ENCODE measurements around the gene C16orf54. TPM values are rescaled to one million over a fixed set of nuclear protein-coding genes. Genes with fewer than 3 reads are reported as not detected.

C16orf54 gene
- total RNA-seq, 1 experiment from 2014 or later: not detected

DNA sequence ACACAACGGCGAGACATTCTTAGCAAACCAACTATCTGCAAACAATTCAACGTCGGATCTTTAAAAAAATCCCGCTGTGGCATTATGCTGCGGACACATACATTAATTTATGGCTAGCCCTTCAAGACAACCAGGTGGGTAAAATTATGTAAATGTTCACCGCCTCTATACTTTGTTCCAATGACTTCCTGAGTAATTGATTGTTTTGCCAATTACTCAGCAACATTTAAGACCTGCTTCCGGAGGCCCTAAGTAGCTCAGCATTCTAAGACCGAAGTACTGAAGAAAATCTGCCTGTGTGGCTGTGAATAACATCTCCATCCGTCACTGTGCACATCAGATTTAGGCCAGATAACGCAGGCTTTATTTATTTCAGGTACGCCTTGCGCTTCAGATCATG lies 43.5 kb downstream of the C16orf54 start:
- Histone ChIP-seq H3K4ac (ENCODE audit: low read depth, low read length) (no peak overlapping the region), H2AK5ac (ENCODE audit: insufficient read length, low read length) (no peak overlapping the region), H2BK15ac (ENCODE audit: low read depth, low read length) (no peak overlapping the region), H3K23ac (ENCODE audit: insufficient read length, low read depth, low read length) (no peak overlapping the region), H2BK5ac (ENCODE audit: insufficient read length, low read length) (no peak overlapping the region), H2BK20ac (ENCODE audit: low read depth, low read length, poor library complexity, severe bottlenecking) (no peak overlapping the region), H4K8ac (replicated peaks; ENCODE audit: insufficient read length, low read depth, low read length) (no peak overlapping the region), H2BK12ac (ENCODE audit: insufficient read length, low read depth, low read length) (no peak overlapping the region), H4K5ac (ENCODE audit: insufficient read length, low read depth, low read length) (no peak overlapping the region), H4K20me1 (ENCODE audit: control insufficient read depth, insufficient read depth, insufficient read length) (no peaks in the 10 kb centered on the region), H3K9ac (ENCODE audit: extremely low read depth, insufficient read length, low read length) (no peak overlapping the region), H3K79me2 (ENCODE audit: insufficient read depth, low read length) (no peaks in the 10 kb centered on the region), H3K79me1 (ENCODE audit: insufficient read depth, low read depth, low read length, poor library complexity, severe bottlenecking) (no peaks in the 10 kb centered on the region), H3K56ac (ENCODE audit: insufficient read length, low read depth, low read length) (no peak overlapping the region), H3K4me1 (ENCODE audit: insufficient read depth, low read length) (no peaks in the 10 kb centered on the region; the same call in 1 of the 2 replicates), H3K9me3 (ENCODE audit: control insufficient read depth, low read depth, low read length) (no peaks in the 10 kb centered on the region), H3K27ac (ENCODE audit: insufficient read length, low read depth, low read length) (peak overlapping the region; percentile 25), H3K27me3 (ENCODE audit: insufficient read depth, low read length) (no peaks in the 10 kb centered on the region), H2BK120ac (ENCODE audit: low read depth, low read length, poor library complexity, severe bottlenecking) (no peak overlapping the region), H3K18ac (ENCODE audit: insufficient read length, low read depth, low read length) (no peak overlapping the region), H4K91ac (ENCODE audit: insufficient read length, low read depth, low read length) (no peak overlapping the region), H3K23me2 (ENCODE audit: insufficient read length, low read depth, low read length, poor library complexity, severe bottlenecking) (no peaks in the 10 kb centered on the region), H3K4me2 (ENCODE audit: insufficient read depth, insufficient read length, low read length) (no peak overlapping the region), H2AFZ (ENCODE audit: low read length) (no peak overlapping the region), H3T11ph (ENCODE audit: low read length) (no peak overlapping the region), H3K14ac (ENCODE audit: insufficient read depth, low read length) (no peak overlapping the region)
- H3K4me3 Mint-ChIP-seq: peak overlapping the region in 1 of 2 experiments; percentile 36; a peak in 1 of 5 replicates
- peak overlapping the region in 2 of 3 experiments; percentile 44 to 82; a peak in 2 of 7 replicates for H3K27ac Mint-ChIP-seq
- no CpG with 5 or more reads among the region's 13 CpGs for WGBS (ENCODE audit: extremely low coverage, insufficient read length, low lambda C conversion rate)
- peaks cover 6 to 13% of the 10 kb centered on the region in 2 experiments for H3K9me3 Mint-ChIP-seq
- H3K4me1 Mint-ChIP-seq: peaks cover 29 to 31% of the 10 kb centered on the region in 2 experiments
- TF ChIP-seq CTCF (conservative IDR thresholded peaks at IDR 0.05): no peak
- no peak for DNase-seq
- peaks cover 14 to 17% (median 15%) of the 10 kb centered on the region in 3 experiments for H3K36me3 Mint-ChIP-seq (ENCODE audit: insufficient read depth in 1 of 3, low read depth in 3 of 3)
- H3K27me3 Mint-ChIP-seq (ENCODE audit: low read depth): no peaks in the 10 kb centered on the region

All from H9 (cell line).